Liver (tissue), 9 donors: ENCODE data around the gene CPSF3. TPM values are rescaled to one million over a fixed set of nuclear protein-coding genes. Genes with fewer than 3 reads are reported as not detected.

ENCODE experiments used
- DNase-seq: peaks from one replicate; pipeline ENCODE4 v3.0.0-alpha.2; 2017; ENCODE audit warnings: low spot score
- H3K27ac ChIP-seq, 2 donors: one replicate each; pipeline ENCODE4 v1.7.0; 2013; ENCODE audit warnings: inconsistent platforms in 2 of 2, low read length in 2 of 2, control low read depth in 1 of 2, low read depth in 1 of 2, mild to moderate bottlenecking in 1 of 2
- H3K27me3 ChIP-seq, 4 donors: one replicate each; pipeline versions ENCODE4 v1.6.1 to v1.7.0; 2013; ENCODE audit warnings: low read length in 3 of 4, inconsistent platforms in 1 of 4, mild to moderate bottlenecking in 1 of 4, moderate library complexity in 1 of 4; ENCODE audit not compliant: control insufficient read depth in 4 of 4, insufficient read depth in 4 of 4
- H3K36me3 ChIP-seq, 4 donors: one replicate each; pipeline versions ENCODE4 v1.6.1 to v1.7.0; 2013; ENCODE audit warnings: low read length in 3 of 4, mild to moderate bottlenecking in 3 of 4, low read depth in 1 of 4, moderate library complexity in 1 of 4; ENCODE audit not compliant: control insufficient read depth in 4 of 4, insufficient read depth in 3 of 4
- H3K4me1 ChIP-seq, 4 donors: one replicate each; pipeline versions ENCODE4 v1.6.1 to v1.7.0; 2013; ENCODE audit warnings: low read length in 3 of 4, mild to moderate bottlenecking in 3 of 4, moderate library complexity in 1 of 4; ENCODE audit not compliant: control insufficient read depth in 4 of 4, insufficient read depth in 4 of 4
- H3K4me3 ChIP-seq, 3 donors: one replicate each; pipeline versions ENCODE4 v1.6.1 to v1.7.0; 2013; ENCODE audit warnings: low read length in 3 of 3, control low read depth in 1 of 3, low read depth in 1 of 3, mild to moderate bottlenecking in 1 of 3
- H3K9ac ChIP-seq, 2 donors: one replicate each; pipeline ENCODE4 v1.7.0; 2013; ENCODE audit warnings: low read length in 2 of 2, mild to moderate bottlenecking in 2 of 2, moderate library complexity in 2 of 2, control low read depth in 1 of 2, low read depth in 1 of 2
- H3K9me3 ChIP-seq, 4 donors: one replicate each; pipeline versions ENCODE4 v1.6.1 to v1.7.0; 2013; ENCODE audit warnings: low read length in 3 of 4; ENCODE audit not compliant: control insufficient read depth in 4 of 4
- FOXA1 ChIP-seq: IDR thresholded peaks from 2 replicates; pipeline ENCODE4 v1.6.1; 2016; ENCODE audit warnings: antibody characterized with exemption
- FOXA2 ChIP-seq: IDR thresholded peaks from 2 replicates; pipeline ENCODE4 v1.6.1; 2016; ENCODE audit warnings: antibody characterized with exemption
- GABPA ChIP-seq, 2 donors: IDR thresholded peaks in 1 of 2; conservative IDR thresholded peaks in 1 of 2; 2 replicates each; pipeline ENCODE4 v1.6.1; 2016; ENCODE audit warnings: antibody characterized with exemption in 2 of 2, mild to moderate bottlenecking in 1 of 2, moderate library complexity in 1 of 2
- HNF4A ChIP-seq, 2 donors: conservative IDR thresholded peaks; 2 replicates each; pipeline ENCODE4 v1.6.1; 2016; ENCODE audit warnings: antibody characterized with exemption in 2 of 2, mild to moderate bottlenecking in 2 of 2
- JUND ChIP-seq, 2 donors: IDR thresholded peaks; 2 replicates each; pipeline ENCODE4 v1.6.1; 2016; ENCODE audit warnings: antibody characterized with exemption in 2 of 2
- SP1 ChIP-seq: IDR thresholded peaks from 2 replicates; pipeline ENCODE4 v1.6.1; 2018; ENCODE audit warnings: antibody characterized with exemption, mild to moderate bottlenecking
- WGBS: extraction: QIAGEN DNeasy Blood & Tissue Kit; methylation state at CpG from one replicate; pipeline ENCODE4 v1.1.7; 2013; 5-methylcytosine and 5-hydroxymethylcytosine counted together
- polyA plus RNA-seq, 2 donors: library from polyadenylated mRNA; stranded (reverse) in 1 of 2; unstranded in 1 of 2; fragments of 200-250 nt in 1 of 2; fragments of >200 nt in 1 of 2; fragmentation: Nextera tagmentation in 1 of 2; extraction: Ambion mirVana in 1 of 2; gene quantifications; one replicate each; pipeline versions ENCODE4 v1.2.1 to v1.2.3, GENCODE V29; 2013 to 2015
- total RNA-seq, 2 donors: library from RNA; depleted of rRNA; stranded (reverse); fragments of >200 nt; gene quantifications; one replicate each; pipeline ENCODE4 v1.2.3, GENCODE V29; 2014
- TF ChIP-seq, protein P1 (sequence below): IDR thresholded peaks from 2 replicates; pipeline ENCODE4 v1.6.1; 2016; ENCODE audit warnings: antibody characterized with exemption
- TF ChIP-seq, protein P2 (sequence below): IDR thresholded peaks from 2 replicates; pipeline ENCODE4 v1.6.1; 2016; ENCODE audit warnings: antibody characterized with exemption
- TF ChIP-seq, protein P3 (sequence below): IDR thresholded peaks from 2 replicates; pipeline ENCODE4 v1.6.1; 2016; ENCODE audit warnings: antibody characterized with exemption
- TF ChIP-seq, protein P4 (sequence below): fragments of 150-350 bp; IDR thresholded peaks from 2 replicates; pipeline ENCODE4 v1.5.1; 2017; ENCODE audit warnings: improper control_type of control experiment, low read depth, low read length; ENCODE audit not compliant: missing input control
- donor health status: healthy.
- donor health status: healthy.
- donor health status: healthy.
- donor health status: healthy.
- donor health status: healthy.

Gene CPSF3
- total and polyA plus RNA-seq, 4 donors = 8.7 to 32.2 (median 16.9) TPM

DNA sequence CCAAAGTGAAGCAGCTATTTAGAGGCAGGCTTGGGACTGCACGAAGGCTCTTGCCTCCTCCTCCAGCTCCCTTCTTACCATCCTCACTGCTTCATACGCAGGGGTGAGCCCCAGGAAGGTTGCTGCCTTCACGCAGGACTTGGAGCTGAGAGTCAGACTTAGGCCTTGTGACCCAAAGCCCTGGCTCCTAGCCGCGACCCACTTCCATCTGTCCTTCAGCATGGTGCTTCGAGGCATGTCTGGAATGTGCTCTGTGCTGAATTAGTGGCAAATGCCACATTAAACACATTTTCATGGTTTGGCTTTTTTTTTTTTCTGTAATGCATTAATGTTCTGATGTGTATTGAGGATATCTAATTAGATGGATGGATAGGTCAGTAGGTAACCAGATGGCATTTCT is 37.6 kb upstream of the CPSF3 start:
- Histone ChIP-seq H3K4me3 (no peak overlapping the region), H3K9ac (no peak overlapping the region), H3K27ac (no peak overlapping the region), H3K9me3 (no peaks in the 10 kb centered on the region), H3K27me3 (no peaks in the 10 kb centered on the region), H3K36me3 (peaks cover 0 to 4% (median 0%) of the 10 kb centered on the region in 4 donors), H3K4me1 (no peaks in the 10 kb centered on the region)
- TF ChIP-seq FOXA2 (no peak), JUND (IDR thresholded peaks at IDR 0.05) (no peak)
- TF ChIP-seq, protein P1, sequence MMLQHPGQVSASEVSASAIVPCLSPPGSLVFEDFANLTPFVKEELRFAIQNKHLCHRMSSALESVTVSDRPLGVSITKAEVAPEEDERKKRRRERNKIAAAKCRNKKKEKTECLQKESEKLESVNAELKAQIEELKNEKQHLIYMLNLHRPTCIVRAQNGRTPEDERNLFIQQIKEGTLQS = no peak
- 92% methylated on average over 6 of the region's 6 CpGs for WGBS
- DNase-seq = no peak

DNA sequence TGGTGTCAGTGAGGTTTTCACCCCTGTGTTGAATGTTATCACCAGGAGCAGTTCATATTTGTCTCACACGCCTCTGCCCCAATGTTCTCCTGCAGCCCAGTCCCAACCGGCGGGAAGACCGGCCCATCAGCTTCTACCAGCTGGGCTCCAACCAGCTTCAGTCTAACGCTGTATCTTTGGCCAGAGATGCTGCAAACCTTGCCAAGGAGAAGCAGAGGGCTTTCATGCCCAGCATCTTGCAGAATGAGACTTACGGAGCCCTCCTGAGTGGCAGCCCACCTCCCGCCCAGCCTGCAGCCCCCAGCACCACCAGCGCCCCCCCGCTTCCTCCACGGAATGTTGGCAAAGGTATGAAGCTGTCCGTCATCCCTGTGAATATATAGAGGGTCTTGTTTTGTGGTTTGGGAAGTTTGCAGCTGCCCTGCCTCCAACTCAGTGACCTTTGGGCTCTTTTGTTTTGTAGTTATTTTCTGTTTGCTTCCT is 35.2 kb upstream of the CPSF3 start:
- H3K27ac ChIP-seq = no peak overlapping the region
- 96% methylated on average over 11 of the region's 11 CpGs for WGBS
- H3K9me3 ChIP-seq = no peaks in the 10 kb centered on the region
- TF ChIP-seq, protein P2, sequence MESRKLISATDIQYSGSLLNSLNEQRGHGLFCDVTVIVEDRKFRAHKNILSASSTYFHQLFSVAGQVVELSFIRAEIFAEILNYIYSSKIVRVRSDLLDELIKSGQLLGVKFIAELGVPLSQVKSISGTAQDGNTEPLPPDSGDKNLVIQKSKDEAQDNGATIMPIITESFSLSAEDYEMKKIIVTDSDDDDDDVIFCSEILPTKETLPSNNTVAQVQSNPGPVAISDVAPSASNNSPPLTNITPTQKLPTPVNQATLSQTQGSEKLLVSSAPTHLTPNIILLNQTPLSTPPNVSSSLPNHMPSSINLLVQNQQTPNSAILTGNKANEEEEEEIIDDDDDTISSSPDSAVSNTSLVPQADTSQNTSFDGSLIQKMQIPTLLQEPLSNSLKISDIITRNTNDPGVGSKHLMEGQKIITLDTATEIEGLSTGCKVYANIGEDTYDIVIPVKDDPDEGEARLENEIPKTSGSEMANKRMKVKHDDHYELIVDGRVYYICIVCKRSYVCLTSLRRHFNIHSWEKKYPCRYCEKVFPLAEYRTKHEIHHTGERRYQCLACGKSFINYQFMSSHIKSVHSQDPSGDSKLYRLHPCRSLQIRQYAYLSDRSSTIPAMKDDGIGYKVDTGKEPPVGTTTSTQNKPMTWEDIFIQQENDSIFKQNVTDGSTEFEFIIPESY = no peak
- no peak overlapping the region for H3K9ac ChIP-seq
- H3K4me1 ChIP-seq = no peaks in the 10 kb centered on the region
- H3K4me3 ChIP-seq = no peak overlapping the region
- H3K27me3 ChIP-seq = no peaks in the 10 kb centered on the region
- no peak for DNase-seq
- peaks cover 0 to 4% (median 0%) of the 10 kb centered on the region in 4 donors for H3K36me3 ChIP-seq

DNA sequence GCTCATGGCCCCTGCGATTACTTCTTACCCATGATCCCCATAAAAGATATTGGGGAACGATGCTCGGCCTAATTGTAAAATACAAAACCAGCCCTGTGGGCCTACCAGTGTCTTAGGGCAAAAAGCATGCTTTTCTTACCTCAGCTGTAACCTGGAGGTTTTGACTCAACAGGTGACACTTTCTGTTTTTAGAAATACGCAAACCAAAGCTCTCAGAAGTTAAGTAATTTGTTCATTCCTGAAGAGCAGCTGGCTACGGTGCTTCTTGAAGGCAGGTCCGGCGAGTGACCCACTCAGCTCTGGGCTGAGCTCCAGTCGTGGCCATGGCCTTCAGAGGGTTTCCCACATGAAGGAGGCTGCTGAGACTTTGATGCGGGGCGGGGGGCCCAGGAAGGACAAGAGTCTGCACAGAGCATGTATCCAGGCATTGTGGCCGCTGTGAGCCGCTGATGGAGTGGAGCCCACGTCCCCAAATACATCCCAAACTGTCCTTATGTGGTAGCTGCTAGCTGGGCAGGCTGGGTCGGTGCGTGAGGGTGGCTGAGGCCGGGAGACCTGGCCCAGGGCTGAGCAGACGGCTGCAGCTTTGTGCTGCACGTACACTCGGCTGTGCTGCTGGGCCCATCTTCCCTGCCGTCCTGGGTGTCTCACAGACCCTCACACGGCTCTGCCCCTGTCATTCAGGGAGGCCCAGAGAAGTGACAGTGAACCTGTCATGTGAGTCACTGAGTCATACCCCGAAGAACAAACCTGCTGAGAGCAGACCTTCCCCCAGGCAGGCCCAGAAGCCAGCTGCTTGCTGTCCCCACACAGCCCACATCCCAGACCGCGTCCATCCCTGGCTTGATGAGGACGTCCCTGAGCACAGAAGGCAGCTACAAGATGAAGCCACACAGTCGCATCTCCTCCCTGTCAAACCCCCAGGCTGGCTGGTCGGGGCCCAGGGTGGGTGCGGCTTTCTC is 34.2 kb upstream of the CPSF3 start:
- H3K36me3 ChIP-seq = peaks cover 0 to 4% (median 0%) of the 10 kb centered on the region in 4 donors
- WGBS = 96% methylated on average over 28 of the region's 28 CpGs

More for the DNA sequence above, 34.2 kb upstream of the CPSF3 start:
- TF ChIP-seq GABPA (IDR thresholded peaks at IDR 0.05 in 1 of 2, conservative IDR thresholded peaks at IDR 0.05 in 1 of 2) (no peak), FOXA2 (no peak), SP1 (no peak), FOXA1 (no peak), HNF4A (conservative IDR thresholded peaks at IDR 0.05) (no peak)
- TF ChIP-seq, protein P2 = no peak
- TF ChIP-seq, protein P3, sequence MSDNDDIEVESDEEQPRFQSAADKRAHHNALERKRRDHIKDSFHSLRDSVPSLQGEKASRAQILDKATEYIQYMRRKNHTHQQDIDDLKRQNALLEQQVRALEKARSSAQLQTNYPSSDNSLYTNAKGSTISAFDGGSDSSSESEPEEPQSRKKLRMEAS = no peak
- TF ChIP-seq, protein P1 = no peak
- TF ChIP-seq, protein P4, sequence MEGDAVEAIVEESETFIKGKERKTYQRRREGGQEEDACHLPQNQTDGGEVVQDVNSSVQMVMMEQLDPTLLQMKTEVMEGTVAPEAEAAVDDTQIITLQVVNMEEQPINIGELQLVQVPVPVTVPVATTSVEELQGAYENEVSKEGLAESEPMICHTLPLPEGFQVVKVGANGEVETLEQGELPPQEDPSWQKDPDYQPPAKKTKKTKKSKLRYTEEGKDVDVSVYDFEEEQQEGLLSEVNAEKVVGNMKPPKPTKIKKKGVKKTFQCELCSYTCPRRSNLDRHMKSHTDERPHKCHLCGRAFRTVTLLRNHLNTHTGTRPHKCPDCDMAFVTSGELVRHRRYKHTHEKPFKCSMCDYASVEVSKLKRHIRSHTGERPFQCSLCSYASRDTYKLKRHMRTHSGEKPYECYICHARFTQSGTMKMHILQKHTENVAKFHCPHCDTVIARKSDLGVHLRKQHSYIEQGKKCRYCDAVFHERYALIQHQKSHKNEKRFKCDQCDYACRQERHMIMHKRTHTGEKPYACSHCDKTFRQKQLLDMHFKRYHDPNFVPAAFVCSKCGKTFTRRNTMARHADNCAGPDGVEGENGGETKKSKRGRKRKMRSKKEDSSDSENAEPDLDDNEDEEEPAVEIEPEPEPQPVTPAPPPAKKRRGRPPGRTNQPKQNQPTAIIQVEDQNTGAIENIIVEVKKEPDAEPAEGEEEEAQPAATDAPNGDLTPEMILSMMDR = no peak
- DNase-seq = no peak
- no peak overlapping the region for H3K4me3 ChIP-seq
- no peak overlapping the region for H3K27ac ChIP-seq
- H3K4me1 ChIP-seq = no peaks in the 10 kb centered on the region
- H3K9ac ChIP-seq = no peak overlapping the region
- H3K27me3 ChIP-seq = no peaks in the 10 kb centered on the region
- no peaks in the 10 kb centered on the region for H3K9me3 ChIP-seq
